ENCODE results near the gene GH1.
A peak's percentile ranks its signal among the peaks of the same experiment; 100 is the strongest.
"Not testable (repeated sequence)": the region's sequence is repeated elsewhere in the genome, so short reads cannot be mapped to it uniquely, and the experiment has no call there.

GH1 gene

DNA sequence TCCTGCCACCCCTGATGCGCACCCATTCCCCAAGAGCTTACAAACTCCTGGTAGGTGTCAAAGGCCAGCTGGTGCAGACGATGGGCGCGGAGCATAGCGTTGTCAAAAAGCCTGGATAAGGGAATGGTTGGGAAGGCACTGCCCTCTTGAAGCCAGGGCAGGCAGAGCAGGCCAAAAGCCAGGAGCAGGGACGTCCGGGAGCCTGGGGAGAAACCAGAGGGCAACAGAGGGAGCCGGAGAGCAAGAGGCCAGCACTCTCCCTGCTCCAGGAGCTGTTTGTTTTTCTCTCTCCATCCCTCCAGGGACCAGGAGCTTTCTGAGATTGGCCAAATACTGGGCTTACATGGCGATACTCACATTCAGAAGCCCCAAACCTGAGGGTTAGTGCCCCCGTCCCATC is 334 bp downstream of the GH1 start:
- no peak for DNase-seq (ENCODE audit: low spot score)
- in situ Hi-C loops (cut with MboI; ENCODE audit: low pct_unique_long_range_greater_than_20kb, low sequenced_read_pairs, unreplicated experiment) = loop anchor here (10.0 to 25.0 kb wide), 3 partner anchors 96 to 369 kb away; partner anchors contain the start of gene ERN1
- no peak for TF ChIP-seq CTCF (IDR thresholded peaks at IDR 0.05; ENCODE audit: extremely low read depth, insufficient read depth, missing control alignments)

DNA sequence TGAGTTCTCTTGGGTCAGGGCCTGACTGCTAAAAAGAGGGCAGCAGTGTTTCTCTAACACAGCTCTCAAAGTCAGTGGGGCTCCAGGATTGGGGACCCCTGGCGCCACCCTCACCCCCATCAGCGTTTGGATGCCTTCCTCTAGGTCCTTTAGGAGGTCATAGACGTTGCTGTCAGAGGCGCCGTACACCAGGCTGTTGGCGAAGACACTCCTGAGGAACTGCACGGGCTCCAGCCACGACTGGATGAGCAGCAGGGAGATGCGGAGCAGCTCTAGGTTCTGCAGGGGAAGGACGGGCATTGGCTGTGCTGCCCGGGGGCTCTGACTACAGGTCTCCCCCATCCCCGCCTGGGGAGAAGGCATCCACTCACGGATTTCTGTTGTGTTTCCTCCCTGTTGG is 993 bp downstream of the GH1 start:
- no peak for DNase-seq (ENCODE audit: low spot score)
- in situ Hi-C loops (cut with MboI; ENCODE audit: low pct_unique_long_range_greater_than_20kb, low sequenced_read_pairs, unreplicated experiment) = loop anchor here (10.0 to 25.0 kb wide), 3 partner anchors 97 to 370 kb away; partner anchors contain the start of gene ERN1
- no peak for TF ChIP-seq CTCF (IDR thresholded peaks at IDR 0.05; ENCODE audit: extremely low read depth, insufficient read depth, missing control alignments)

GRCh38 chr17:63917206-63917605 is 1.4 kb downstream of the GH1 start:
- not testable (repeated sequence) for DNase-seq (ENCODE audit: low spot score)
- in situ Hi-C loops (cut with MboI; ENCODE audit: low pct_unique_long_range_greater_than_20kb, low sequenced_read_pairs, unreplicated experiment) = loop anchor here (10.0 to 25.0 kb wide), 3 partner anchors 98 to 370 kb away; partner anchors contain the start of gene ERN1

DNA sequence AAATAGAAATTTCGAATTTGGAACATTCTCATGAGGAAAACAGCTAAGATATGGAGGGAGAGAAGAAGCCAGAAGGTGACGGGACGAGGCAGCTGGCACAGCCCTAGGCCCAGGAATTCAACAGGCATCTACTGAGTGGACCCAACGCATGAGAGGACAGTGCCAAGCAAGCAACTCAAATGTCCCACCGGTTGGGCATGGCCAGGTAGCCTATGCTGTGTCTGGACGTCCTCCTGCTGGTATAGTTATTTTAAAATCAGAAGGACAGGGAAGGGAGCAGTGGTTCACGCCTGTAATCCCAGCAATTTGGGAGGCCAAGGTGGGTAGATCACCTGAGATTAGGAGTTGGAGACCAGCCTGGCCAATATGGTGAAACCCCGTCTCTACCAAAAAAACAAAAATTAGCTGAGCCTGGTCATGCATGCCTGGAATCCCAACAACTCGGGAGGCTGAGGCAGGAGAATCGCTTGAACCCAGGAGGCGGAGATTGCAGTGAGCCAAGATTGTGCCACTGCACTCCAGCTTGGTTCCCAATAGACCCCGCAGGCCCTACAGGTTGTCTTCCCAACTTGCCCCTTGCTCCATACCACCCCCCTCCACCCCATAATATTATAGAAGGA is 2.0 kb downstream of the GH1 start:
- DNase-seq (ENCODE audit: low spot score) = no peak
- in situ Hi-C loops (cut with MboI; ENCODE audit: low pct_unique_long_range_greater_than_20kb, low sequenced_read_pairs, unreplicated experiment) = loop anchor here (10.0 to 25.0 kb wide), 3 partner anchors 98 to 371 kb away; partner anchors contain the start of gene ERN1

DNA sequence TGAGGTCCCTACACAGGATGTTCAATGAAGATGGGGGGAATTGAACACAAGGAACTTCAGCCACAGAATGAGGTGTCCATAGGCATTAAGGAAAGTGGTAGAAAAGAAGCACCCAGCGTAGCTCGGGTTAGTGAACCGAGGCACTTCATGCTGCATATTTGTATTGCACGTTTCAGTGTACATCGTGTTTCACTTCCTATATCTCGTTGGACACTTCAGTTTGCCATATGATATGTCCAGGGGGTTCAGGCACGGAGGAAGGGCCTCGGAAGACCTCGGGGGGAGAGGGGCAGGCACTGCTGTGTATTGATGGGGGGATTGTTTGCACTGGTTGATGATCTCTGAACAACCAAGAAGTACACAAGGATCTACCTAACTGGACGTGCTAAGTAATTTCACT is 2.9 kb downstream of the GH1 start:
- not testable (repeated sequence) for DNase-seq (ENCODE audit: low spot score)
- in situ Hi-C loops (cut with MboI; ENCODE audit: low pct_unique_long_range_greater_than_20kb, low sequenced_read_pairs, unreplicated experiment) = loop anchor here (10.0 to 25.0 kb wide), 3 partner anchors 99 to 372 kb away; partner anchors contain the start of gene ERN1

More for the DNA sequence above, 2.0 kb downstream of the GH1 start:
- TF ChIP-seq CTCF (IDR thresholded peaks at IDR 0.05; ENCODE audit: extremely low read depth, insufficient read depth, missing control alignments) = no peak

- DNase-seq (ENCODE audit: low spot score) = no peak
- in situ Hi-C loops (cut with MboI; ENCODE audit: low pct_unique_long_range_greater_than_20kb, low sequenced_read_pairs, unreplicated experiment) = loop anchor here (10.0 to 25.0 kb wide), 3 partner anchors 100 to 373 kb away; partner anchors contain the start of gene ERN1
Observed at GRCh38 chr17:63914471-63914870, 4.2 kb downstream of the GH1 start.

DNA sequence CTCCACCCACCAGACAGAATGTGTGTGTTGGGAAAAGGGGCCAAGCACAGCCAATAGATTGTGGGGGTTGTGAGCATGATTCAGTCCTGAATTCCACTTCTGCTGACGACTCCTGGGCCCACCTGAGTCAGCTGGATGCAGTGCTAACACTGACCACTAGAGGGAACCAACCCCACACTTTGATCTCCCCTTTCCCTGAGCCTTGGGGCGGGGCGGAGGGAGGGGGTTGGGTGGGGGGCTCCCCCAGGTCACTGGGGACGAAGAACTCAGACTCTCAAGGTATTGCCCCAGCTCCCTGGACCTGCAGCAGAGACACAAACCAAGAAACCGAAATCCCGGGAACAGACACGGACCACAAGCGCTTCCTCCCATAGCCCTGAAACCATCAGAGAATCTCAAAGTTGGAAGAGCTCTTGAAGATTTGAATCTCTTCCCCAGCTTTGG is 7.0 kb downstream of the GH1 start:
- TF ChIP-seq CTCF (IDR thresholded peaks at IDR 0.05; ENCODE audit: extremely low read depth, insufficient read depth, missing control alignments) = peak; percentile 79
- in situ Hi-C loops (cut with MboI; ENCODE audit: low pct_unique_long_range_greater_than_20kb, low sequenced_read_pairs, unreplicated experiment) = loop anchor here (10.0 to 25.0 kb wide), 3 partner anchors 103 to 376 kb away; partner anchors contain the start of gene ERN1
- peak; percentile 69 for DNase-seq (ENCODE audit: low spot score)

More at GRCh38 chr17:63914471-63914870, 4.2 kb downstream of the GH1 start:
- TF ChIP-seq CTCF (IDR thresholded peaks at IDR 0.05; ENCODE audit: extremely low read depth, insufficient read depth, missing control alignments) = no peak

Data from GM13977 (cell line).